Central memory CD8-positive, alpha-beta T cell (primary cell): ENCODE measurements around the gene SPATS2L.
A peak's percentile ranks its signal among the peaks of the same experiment; 100 is the strongest.

ENCODE experiments used
- ATAC-seq: fragments of 150-1000 bp; cut with Tn5 transposase; replicated peaks from 2 replicates; pipeline ENCODE4 v1.10.0; 2022; ENCODE audit warnings: mild to moderate bottlenecking, moderate FRiP score, moderate number of reproducible peaks; ENCODE audit not compliant: poor library complexity, severe bottlenecking; ENCODE audit errors: extremely low read depth
- DNase-seq, 2 donors: peaks; one replicate each; pipeline ENCODE4 v3.0.0; 2021; ENCODE audit warnings: low spot score in 2 of 2
- H3K27ac Mint-ChIP-seq: one replicate; pipeline ENCODE4 v1.8.0; 2022; ENCODE audit warnings: low read depth, mild to moderate bottlenecking, moderate library complexity, mixed read lengths
- H3K27me3 Mint-ChIP-seq: one replicate; pipeline ENCODE4 v1.8.0; 2022; ENCODE audit warnings: mixed read lengths
- H3K36me3 Mint-ChIP-seq: one replicate; pipeline ENCODE4 v1.8.0; 2022; ENCODE audit warnings: mild to moderate bottlenecking, moderate library complexity, mixed read lengths; ENCODE audit not compliant: insufficient read depth
- H3K4me1 Mint-ChIP-seq: one replicate; pipeline ENCODE4 v1.8.0; 2022; ENCODE audit warnings: mixed read lengths
- H3K4me3 Mint-ChIP-seq: one replicate; pipeline ENCODE4 v1.8.0; 2022; ENCODE audit warnings: mild to moderate bottlenecking, moderate library complexity, mixed read lengths
- H3K9me3 Mint-ChIP-seq: one replicate; pipeline ENCODE4 v1.8.0; 2022; ENCODE audit warnings: mixed read lengths

The SPATS2L gene

DNA sequence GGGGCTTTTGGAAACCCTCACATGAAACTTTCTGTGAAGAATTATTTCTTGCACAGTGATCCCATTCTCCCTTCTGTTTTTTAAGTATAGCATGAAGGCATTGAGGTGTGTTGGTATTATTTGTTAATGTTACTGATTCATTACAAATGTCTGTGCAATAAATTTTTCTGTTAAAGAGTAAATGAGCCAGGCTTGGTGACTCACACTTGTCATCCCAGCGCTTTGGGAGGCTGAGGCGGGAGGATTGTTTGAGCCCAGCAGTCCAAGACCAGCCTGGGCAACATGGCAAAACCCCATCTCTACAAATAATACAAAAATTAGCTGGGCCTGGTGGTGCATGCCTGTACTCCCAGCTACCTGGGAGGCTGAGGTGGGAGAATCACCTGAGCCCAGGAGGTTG is 115.6 kb downstream of the SPATS2L start:
- Mint-ChIP-seq H3K36me3 (peaks cover 3% of the 10 kb centered on the region), H3K4me1 (no peaks in the 10 kb centered on the region), H3K4me3 (no peak overlapping the region), H3K9me3 (no peaks in the 10 kb centered on the region), H3K27me3 (no peaks in the 10 kb centered on the region), H3K27ac (no peak overlapping the region)
- ATAC-seq = no peak
- no peak for DNase-seq

DNA sequence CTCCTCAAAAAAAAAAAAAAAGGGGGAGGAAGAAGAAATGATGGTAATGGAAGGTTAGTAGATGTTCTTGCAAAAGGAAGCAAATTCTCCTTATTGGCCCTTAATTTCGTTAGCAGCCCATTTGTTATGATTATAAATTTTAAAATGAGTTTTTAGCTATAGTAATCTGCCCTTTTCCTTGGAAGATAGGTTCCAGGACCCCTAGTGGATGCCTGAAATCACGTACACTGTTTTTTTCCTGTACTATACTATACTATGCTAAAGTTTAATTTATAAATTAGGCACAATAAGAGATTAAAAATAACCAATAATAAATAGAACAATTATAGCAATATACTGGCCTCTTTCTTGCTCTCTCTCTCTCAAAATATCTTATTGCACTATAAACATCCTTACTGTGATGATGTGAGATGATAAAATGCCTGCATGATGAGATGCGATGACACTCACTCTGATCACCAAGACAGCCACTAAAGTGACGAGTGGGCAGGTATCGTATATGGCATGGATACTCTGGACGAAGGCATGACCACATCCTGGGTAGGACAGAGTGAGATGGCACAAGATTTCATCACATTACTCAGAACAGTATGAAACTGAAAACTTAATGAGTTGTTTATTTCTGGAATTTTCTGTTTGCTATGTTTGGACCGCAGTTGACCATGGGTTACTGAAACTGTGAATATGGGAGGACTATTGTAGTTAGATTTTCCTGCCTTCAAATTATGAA is 116.2 kb downstream of the SPATS2L start:
- no peak overlapping the region for H3K27ac Mint-ChIP-seq
- no peak for DNase-seq

GRCh38 chr2:200423541-200423940 is 117.0 kb downstream of the SPATS2L start:
- H3K9me3 Mint-ChIP-seq = no peaks in the 10 kb centered on the region
- H3K27ac Mint-ChIP-seq = no peak overlapping the region
- H3K27me3 Mint-ChIP-seq = no peaks in the 10 kb centered on the region
- ATAC-seq = no peak
- H3K4me3 Mint-ChIP-seq = no peak overlapping the region
- H3K36me3 Mint-ChIP-seq = peaks cover 3% of the 10 kb centered on the region
- DNase-seq = no peak
- no peaks in the 10 kb centered on the region for H3K4me1 Mint-ChIP-seq

More for the DNA sequence above, 116.2 kb downstream of the SPATS2L start:
- no peak overlapping the region for H3K4me3 Mint-ChIP-seq
- no peaks in the 10 kb centered on the region for H3K27me3 Mint-ChIP-seq
- peaks cover 3% of the 10 kb centered on the region for H3K36me3 Mint-ChIP-seq
- no peak for ATAC-seq
- H3K4me1 Mint-ChIP-seq = no peaks in the 10 kb centered on the region
- H3K9me3 Mint-ChIP-seq = no peaks in the 10 kb centered on the region

- H3K4me3 Mint-ChIP-seq = no peak overlapping the region
- H3K36me3 Mint-ChIP-seq = peaks cover 3% of the 10 kb centered on the region
- DNase-seq (no peak), ATAC-seq (peak; percentile 54)
- no peaks in the 10 kb centered on the region for H3K9me3 Mint-ChIP-seq
- H3K4me1 Mint-ChIP-seq = no peaks in the 10 kb centered on the region
- no peak overlapping the region for H3K27ac Mint-ChIP-seq
- H3K27me3 Mint-ChIP-seq = no peaks in the 10 kb centered on the region
These were observed 118.7 kb downstream of the SPATS2L start for GRCh38 chr2:200425026-200425821.

DNA sequence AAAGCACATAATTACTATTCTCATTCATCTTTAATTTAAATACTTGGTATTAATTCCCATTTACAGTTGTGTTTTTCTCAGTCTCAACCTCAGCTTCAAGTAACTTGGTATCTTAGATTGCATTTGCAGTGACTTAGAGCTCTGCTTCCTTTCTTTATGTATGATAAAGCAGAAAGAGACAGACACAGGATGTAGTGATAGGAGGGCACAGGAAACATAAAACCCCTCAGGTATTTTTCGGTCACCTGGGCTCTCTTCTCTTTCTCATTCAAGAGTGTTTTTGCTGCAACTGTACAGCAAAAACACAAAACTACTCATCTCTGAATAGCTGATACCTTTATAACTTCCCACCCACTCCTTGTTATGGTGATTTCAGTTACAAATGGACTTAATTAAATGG is 120.3 kb downstream of the SPATS2L start:
- Mint-ChIP-seq H3K4me1 (no peaks in the 10 kb centered on the region), H3K36me3 (peaks cover 3% of the 10 kb centered on the region), H3K9me3 (no peaks in the 10 kb centered on the region), H3K27ac (no peak overlapping the region), H3K27me3 (no peaks in the 10 kb centered on the region), H3K4me3 (no peak overlapping the region)
- no peak for ATAC-seq
- DNase-seq = no peak

DNA sequence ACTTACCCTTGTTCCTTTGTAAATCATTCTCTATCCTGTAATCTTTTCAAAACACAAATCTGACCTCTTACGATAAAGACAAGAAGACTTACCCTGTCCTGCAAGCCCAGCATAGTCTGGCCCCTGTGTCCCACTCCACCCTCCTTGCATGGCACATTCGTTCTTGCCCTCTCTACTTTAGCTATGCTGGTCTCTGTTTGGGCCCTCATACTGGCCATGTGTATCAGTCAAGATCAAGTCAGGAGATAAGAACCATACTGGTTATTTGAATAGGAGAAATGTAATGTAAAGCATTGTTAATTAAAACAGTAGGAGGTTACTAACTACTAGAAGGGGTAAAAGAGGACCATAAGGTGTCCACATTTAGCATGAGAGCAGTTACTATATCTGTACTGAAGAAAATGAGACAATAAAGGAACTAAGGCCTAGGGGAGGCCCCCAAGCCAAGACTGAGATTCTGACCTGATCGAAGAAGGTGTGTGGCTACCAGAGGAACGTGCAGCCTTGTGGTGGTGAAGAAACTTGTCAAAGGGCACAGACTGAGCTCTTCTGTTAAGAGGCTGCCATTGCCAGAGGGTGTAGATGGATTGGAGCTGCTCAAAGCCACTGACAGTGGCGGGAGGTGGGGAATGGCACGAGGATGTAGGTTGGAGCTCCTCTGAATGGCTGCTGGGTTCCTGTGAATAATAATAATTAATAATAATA is 122.6 kb downstream of the SPATS2L start:
- Mint-ChIP-seq H3K36me3 (peaks cover 3% of the 10 kb centered on the region), H3K27ac (no peak overlapping the region), H3K4me1 (no peaks in the 10 kb centered on the region), H3K27me3 (no peaks in the 10 kb centered on the region), H3K9me3 (no peaks in the 10 kb centered on the region), H3K4me3 (no peak overlapping the region)
- DNase-seq (no peak), ATAC-seq (no peak)

GRCh38 chr2:200430017-200430416 is 123.5 kb downstream of the SPATS2L start:
- Mint-ChIP-seq H3K36me3 (peaks cover 2% of the 10 kb centered on the region), H3K27me3 (no peaks in the 10 kb centered on the region), H3K9me3 (no peaks in the 10 kb centered on the region), H3K4me3 (no peak overlapping the region), H3K27ac (no peak overlapping the region), H3K4me1 (no peaks in the 10 kb centered on the region)
- ATAC-seq (no peak), DNase-seq (no peak)

DNA sequence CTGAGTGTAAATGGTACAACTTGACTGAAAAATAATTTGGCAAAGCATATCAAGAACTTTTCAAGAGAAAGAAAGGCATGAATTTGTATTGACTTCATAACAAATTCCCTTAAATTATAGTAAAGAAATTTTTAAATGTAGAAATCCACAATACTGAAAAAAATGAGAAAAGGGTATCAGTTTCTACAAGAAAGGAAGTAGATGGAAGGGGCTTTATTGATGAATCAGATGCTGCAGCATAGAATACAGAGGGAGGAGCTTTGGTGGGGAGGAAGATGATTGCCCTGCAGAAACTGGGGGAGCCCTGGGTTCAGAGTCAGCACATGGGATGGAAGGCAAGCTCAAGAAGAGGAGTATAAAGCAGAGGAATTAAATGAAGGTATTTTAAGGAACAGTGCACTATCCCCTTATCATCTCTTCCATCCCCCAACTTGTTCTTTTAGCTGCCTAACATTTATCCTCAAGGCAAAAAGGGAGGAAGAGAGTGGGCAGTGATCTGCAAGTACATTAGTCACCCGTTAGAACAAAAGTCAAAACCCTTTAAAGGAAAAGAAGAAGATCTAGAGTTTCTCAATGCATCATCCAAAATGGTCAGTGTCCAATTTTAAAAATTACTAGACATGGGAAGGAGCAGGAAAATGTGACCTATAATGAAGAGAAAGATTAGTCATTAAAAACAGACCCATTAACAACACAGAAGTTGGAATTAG is 125.7 kb downstream of the SPATS2L start:
- Mint-ChIP-seq H3K36me3 (no peaks in the 10 kb centered on the region), H3K4me3 (no peak overlapping the region), H3K9me3 (no peaks in the 10 kb centered on the region), H3K27ac (no peak overlapping the region), H3K4me1 (no peaks in the 10 kb centered on the region), H3K27me3 (no peaks in the 10 kb centered on the region)
- DNase-seq (no peak), ATAC-seq (no peak)

GRCh38 chr2:200435379-200435778 is 128.9 kb downstream of the SPATS2L start:
- no peaks in the 10 kb centered on the region for H3K4me1 Mint-ChIP-seq
- H3K4me3 Mint-ChIP-seq = no peak overlapping the region
- no peaks in the 10 kb centered on the region for H3K27me3 Mint-ChIP-seq
- no peaks in the 10 kb centered on the region for H3K9me3 Mint-ChIP-seq
- no peak overlapping the region for H3K27ac Mint-ChIP-seq
- ATAC-seq = no peak
- no peak for DNase-seq
- no peaks in the 10 kb centered on the region for H3K36me3 Mint-ChIP-seq

DNA sequence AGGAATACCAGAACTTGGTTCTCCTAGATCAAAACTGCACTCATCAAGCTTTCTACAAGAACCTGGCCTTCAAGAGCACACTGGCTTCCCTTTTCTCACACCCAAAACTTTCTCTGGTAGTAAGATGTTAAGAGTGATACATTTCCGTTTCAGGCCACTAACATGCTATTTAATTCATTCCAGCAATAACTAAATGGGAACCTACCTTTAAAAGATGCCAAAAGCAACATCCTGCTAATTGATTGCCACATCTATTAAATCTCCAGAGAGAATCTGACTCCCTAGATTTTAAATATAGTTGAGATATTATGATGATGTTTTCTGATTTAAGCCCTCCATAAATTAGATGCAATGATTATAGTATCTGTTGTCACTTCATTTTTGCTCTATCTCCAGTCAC is 131.8 kb downstream of the SPATS2L start:
- Mint-ChIP-seq H3K9me3 (no peaks in the 10 kb centered on the region), H3K4me3 (no peak overlapping the region), H3K27ac (no peak overlapping the region), H3K4me1 (no peaks in the 10 kb centered on the region), H3K27me3 (no peaks in the 10 kb centered on the region), H3K36me3 (peaks cover 2% of the 10 kb centered on the region)
- no peak for DNase-seq
- no peak for ATAC-seq

DNA sequence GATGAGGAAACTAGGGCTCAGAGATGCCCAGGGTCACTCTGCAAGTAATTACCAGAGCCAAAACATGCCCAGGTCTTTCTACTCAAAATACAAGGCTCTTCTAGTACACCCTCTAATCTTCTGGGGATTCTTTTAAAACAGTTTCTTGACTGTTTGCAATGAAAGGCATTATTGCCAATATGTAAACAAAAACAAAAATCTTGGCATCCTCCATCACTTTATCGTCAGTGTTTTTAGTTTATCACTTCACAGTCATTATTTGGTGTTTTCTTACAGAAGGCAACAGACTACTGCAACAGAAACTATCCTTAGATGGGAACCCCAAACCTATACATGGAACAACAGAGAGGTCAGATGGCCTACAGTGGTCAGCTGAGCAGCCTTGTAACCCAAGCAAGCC is 132.4 kb downstream of the SPATS2L start:
- H3K9me3 Mint-ChIP-seq = no peaks in the 10 kb centered on the region
- no peak overlapping the region for H3K4me3 Mint-ChIP-seq
- no peak for DNase-seq
- peaks cover 5% of the 10 kb centered on the region for H3K36me3 Mint-ChIP-seq
- H3K27ac Mint-ChIP-seq = no peak overlapping the region
- ATAC-seq = no peak
- no peaks in the 10 kb centered on the region for H3K4me1 Mint-ChIP-seq
- H3K27me3 Mint-ChIP-seq = no peaks in the 10 kb centered on the region

DNA sequence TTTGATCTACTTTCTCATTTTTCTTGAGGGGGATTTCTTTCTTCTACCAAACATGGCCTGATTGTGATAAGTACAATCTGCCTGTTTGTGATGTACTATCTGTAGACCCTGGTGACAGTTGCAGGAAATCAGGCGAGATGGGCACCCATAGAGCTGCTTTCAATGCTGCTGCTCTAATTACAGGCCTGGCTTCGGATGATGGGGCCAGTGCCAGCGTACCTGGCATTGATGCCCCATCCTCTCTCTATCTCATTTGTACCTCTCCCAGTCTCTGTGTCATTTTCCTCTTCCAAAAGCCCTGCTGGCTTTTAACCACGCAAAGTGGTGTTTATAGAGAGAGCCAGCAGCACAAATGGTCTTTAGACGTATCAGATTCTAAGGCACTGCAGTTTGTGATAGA is 133.5 kb downstream of the SPATS2L start:
- Mint-ChIP-seq H3K9me3 (no peaks in the 10 kb centered on the region), H3K4me1 (no peaks in the 10 kb centered on the region), H3K36me3 (peaks cover 5% of the 10 kb centered on the region), H3K4me3 (no peak overlapping the region), H3K27me3 (no peaks in the 10 kb centered on the region), H3K27ac (no peak overlapping the region)
- no peak for DNase-seq
- ATAC-seq = no peak
